ENCODE results near the gene HPCA.

HPCA gene

DNA sequence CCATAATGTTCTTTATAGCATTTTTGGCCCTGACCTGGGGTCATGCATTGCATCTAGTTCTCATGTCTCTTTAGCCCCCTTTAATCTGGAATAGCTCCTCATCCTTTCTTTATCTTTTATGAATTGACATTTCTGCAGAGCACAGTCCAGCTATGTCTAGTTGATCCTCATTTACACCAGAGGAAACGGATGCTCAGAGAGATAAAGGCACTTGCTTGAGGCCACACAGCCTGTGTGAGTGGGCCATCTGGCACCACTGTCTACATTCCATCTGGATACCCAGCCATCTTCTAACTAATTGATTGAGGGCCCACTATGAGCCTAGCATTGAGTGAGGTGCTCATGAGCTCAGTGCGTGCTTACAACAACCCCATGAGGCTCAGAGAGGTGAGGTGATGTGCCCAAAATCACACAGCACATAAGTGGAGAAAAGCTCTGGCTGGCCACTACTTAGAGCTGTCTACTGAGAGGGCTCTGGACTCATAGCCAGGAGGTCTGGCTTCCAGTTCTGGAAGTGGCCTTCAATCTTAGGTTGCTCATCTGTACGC is 3.5 kb downstream of the HPCA start:
- no peak overlapping the region for H3K9ac ChIP-seq (ENCODE audit: low read length)
- no peaks in the 10 kb centered on the region for H3F3A ChIP-seq (ENCODE audit: insufficient read depth, low read length)
- TF ChIP-seq CTCF (IDR thresholded peaks at IDR 0.05; ENCODE audit: low read length) (no peak), EZH2 (IDR thresholded peaks at IDR 0.05; ENCODE audit: borderline replicate concordance, low read length) (no peak)
- no peak overlapping the region for H3K4me2 ChIP-seq (ENCODE audit: low read length)
- H3K4me1 ChIP-seq (ENCODE audit: insufficient read depth, low read length, severe bottlenecking), result no peaks in the 10 kb centered on the region
- no peak overlapping the region for H3K4me3 ChIP-seq (ENCODE audit: low read depth, low read length, poor library complexity, severe bottlenecking)
- H3K79me2 ChIP-seq (ENCODE audit: insufficient read depth, low read length), result no peaks in the 10 kb centered on the region
- peaks cover 8% of the 10 kb centered on the region for H3K27me3 ChIP-seq (ENCODE audit: insufficient read depth, low read length)
- H3K9me2 ChIP-seq (ENCODE audit: low read depth, low read length), result no peaks in the 10 kb centered on the region
- H3K27ac ChIP-seq (ENCODE audit: low read depth, low read length, poor library complexity, severe bottlenecking), result no peak overlapping the region
- H4K20me1 ChIP-seq (ENCODE audit: insufficient read depth, low read length), result no peaks in the 10 kb centered on the region
- no peak overlapping the region for H2AFZ ChIP-seq (ENCODE audit: low read length)
- H3K36me3 ChIP-seq (ENCODE audit: insufficient read depth, low read length), result no peaks in the 10 kb centered on the region
- no peaks in the 10 kb centered on the region for H3K9me3 ChIP-seq (ENCODE audit: low read length)

- Histone ChIP-seq H3K4me3 (ENCODE audit: low read depth, low read length, poor library complexity, severe bottlenecking) (no peak overlapping the region), H4K20me1 (ENCODE audit: insufficient read depth, low read length) (no peaks in the 10 kb centered on the region), H3K79me2 (ENCODE audit: insufficient read depth, low read length) (no peaks in the 10 kb centered on the region), H3K9me3 (ENCODE audit: low read length) (no peaks in the 10 kb centered on the region), H3K36me3 (ENCODE audit: insufficient read depth, low read length) (no peaks in the 10 kb centered on the region), H2AFZ (ENCODE audit: low read length) (no peak overlapping the region), H3K4me2 (ENCODE audit: low read length) (no peak overlapping the region), H3F3A (ENCODE audit: insufficient read depth, low read length) (no peaks in the 10 kb centered on the region), H3K27ac (ENCODE audit: low read depth, low read length, poor library complexity, severe bottlenecking) (no peak overlapping the region), H3K9me2 (ENCODE audit: low read depth, low read length) (no peaks in the 10 kb centered on the region), H3K9ac (ENCODE audit: low read length) (no peak overlapping the region), H3K27me3 (ENCODE audit: insufficient read depth, low read length) (peaks cover 8% of the 10 kb centered on the region), H3K4me1 (ENCODE audit: insufficient read depth, low read length, severe bottlenecking) (no peaks in the 10 kb centered on the region)
- TF ChIP-seq CTCF (IDR thresholded peaks at IDR 0.05; ENCODE audit: low read length), result no peak
- no peak for TF ChIP-seq EZH2 (IDR thresholded peaks at IDR 0.05; ENCODE audit: borderline replicate concordance, low read length)
Measured at GRCh38 chr1:32890516-32891240, 4.4 kb downstream of the HPCA start.

DNA sequence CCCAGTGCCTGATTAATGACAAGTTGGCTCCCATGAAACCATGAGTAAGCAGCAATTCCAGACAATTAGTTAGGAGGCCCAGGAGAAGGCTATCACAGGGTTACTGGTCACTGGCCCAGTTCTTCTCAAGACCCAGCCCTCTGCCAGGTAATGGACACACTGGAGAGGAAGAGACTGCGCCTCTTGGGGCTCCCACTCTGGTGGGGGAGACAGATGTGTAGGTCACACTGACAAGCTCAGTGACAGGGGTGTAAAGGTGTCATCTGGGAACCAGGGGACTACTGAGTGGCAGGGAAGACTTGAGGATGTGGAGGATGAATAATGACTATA is 4.9 kb downstream of the HPCA start:
- H3K4me3 ChIP-seq (ENCODE audit: low read depth, low read length, poor library complexity, severe bottlenecking), result no peak overlapping the region
- no peaks in the 10 kb centered on the region for H3K9me3 ChIP-seq (ENCODE audit: low read length)
- no peaks in the 10 kb centered on the region for H3K9me2 ChIP-seq (ENCODE audit: low read depth, low read length)
- H3K4me2 ChIP-seq (ENCODE audit: low read length), result no peak overlapping the region
- H3K36me3 ChIP-seq (ENCODE audit: insufficient read depth, low read length), result no peaks in the 10 kb centered on the region
- H3K9ac ChIP-seq (ENCODE audit: low read length), result no peak overlapping the region
- H3K27me3 ChIP-seq (ENCODE audit: insufficient read depth, low read length), result peaks cover 8% of the 10 kb centered on the region
- no peaks in the 10 kb centered on the region for H3K4me1 ChIP-seq (ENCODE audit: insufficient read depth, low read length, severe bottlenecking)
- H3K79me2 ChIP-seq (ENCODE audit: insufficient read depth, low read length), result no peaks in the 10 kb centered on the region
- no peak overlapping the region for H3K27ac ChIP-seq (ENCODE audit: low read depth, low read length, poor library complexity, severe bottlenecking)
- H2AFZ ChIP-seq (ENCODE audit: low read length), result no peak overlapping the region
- no peaks in the 10 kb centered on the region for H4K20me1 ChIP-seq (ENCODE audit: insufficient read depth, low read length)
- no peak for TF ChIP-seq EZH2 (IDR thresholded peaks at IDR 0.05; ENCODE audit: borderline replicate concordance, low read length)
- TF ChIP-seq CTCF (IDR thresholded peaks at IDR 0.05; ENCODE audit: low read length), result no peak
- no peaks in the 10 kb centered on the region for H3F3A ChIP-seq (ENCODE audit: insufficient read depth, low read length)

All from OCI-LY1 (cell line).